HepG2 (cell line): ENCODE results near the gene VDR. TPM values are rescaled to one million over a fixed set of nuclear protein-coding genes. Genes with fewer than 3 reads are reported as not detected.

Experiments used
- AGO2 ChIP-seq: fragments of 200-400 bp; formaldehyde crosslinking; optimal IDR thresholded peaks from 2 replicates; pipeline ENCODE3; 2017; ENCODE audit warnings: mild to moderate bottlenecking, low read depth, low read length, moderate library complexity
- HDAC2 ChIP-seq: sonication (generic); formaldehyde crosslinking; IDR thresholded peaks from 2 replicates; pipeline ENCODE4 v1.4.0; 2020; ENCODE audit warnings: missing genetic modification reagents
- MED1 ChIP-seq: sonication (generic); formaldehyde crosslinking; IDR thresholded peaks from 2 replicates; pipeline ENCODE4 v1.4.0; 2020; ENCODE audit warnings: missing genetic modification reagents
- NPAS2 ChIP-seq: sonication (generic); formaldehyde crosslinking; IDR thresholded peaks from 2 replicates; pipeline ENCODE4 v1.8.0; 2022; ENCODE audit warnings: mild to moderate bottlenecking, missing genetic modification reagents, borderline replicate concordance
- RBM39 ChIP-seq: fragments of 200-400 bp; formaldehyde crosslinking; IDR thresholded peaks from one replicate; pipeline ENCODE4 v1.6.1; 2018; ENCODE audit warnings: antibody characterized with exemption, mild to moderate bottlenecking, low read depth, low read length; ENCODE audit not compliant: poor library complexity, severe bottlenecking
- RXRA ChIP-seq: sonication (generic); formaldehyde crosslinking; IDR thresholded peaks from 2 replicates; pipeline ENCODE4 v1.5.1; 2020; ENCODE audit warnings: missing genetic modification reagents
- SYNCRIP ChIP-seq: fragments of 200-400 bp; formaldehyde crosslinking; IDR thresholded peaks from 2 replicates; pipeline ENCODE4 v1.6.1; 2018; ENCODE audit warnings: mild to moderate bottlenecking, low read depth, low read length; ENCODE audit not compliant: insufficient read depth
- TRIM24 ChIP-seq: sonication (generic); formaldehyde crosslinking; IDR thresholded peaks from 2 replicates; pipeline ENCODE4 v1.8.0; 2022; ENCODE audit warnings: mild to moderate bottlenecking, missing genetic modification reagents
- ZBTB49 ChIP-seq: sonication (generic); formaldehyde crosslinking; IDR thresholded peaks from 2 replicates; pipeline ENCODE4 v1.4.0; 2020; ENCODE audit warnings: missing genetic modification reagents, borderline replicate concordance
- ZIK1 ChIP-seq: sonication (generic); formaldehyde crosslinking; IDR thresholded peaks from 2 replicates; pipeline ENCODE4 v1.5.0; 2020; ENCODE audit warnings: mild to moderate bottlenecking, low read depth, missing genetic modification reagents, borderline replicate concordance
- ZNF207 ChIP-seq: fragments of 450-650 bp; IDR thresholded peaks from 2 replicates; pipeline ENCODE4 v1.6.1; 2016; ENCODE audit warnings: antibody characterized with exemption, borderline replicate concordance
- ZNF296 ChIP-seq: sonication (generic); formaldehyde crosslinking; conservative IDR thresholded peaks from 2 replicates; pipeline ENCODE4 v1.5.0; 2020; ENCODE audit warnings: mild to moderate bottlenecking, missing genetic modification reagents
- ZNF337 ChIP-seq: sonication (generic); formaldehyde crosslinking; IDR thresholded peaks from 2 replicates; pipeline ENCODE4 v1.5.1; 2020; ENCODE audit warnings: missing genetic modification reagents, low read depth, mild to moderate bottlenecking, borderline replicate concordance
- ZNF563 ChIP-seq: sonication (generic); formaldehyde crosslinking; IDR thresholded peaks from 2 replicates; pipeline ENCODE4 v1.8.0; 2022; ENCODE audit warnings: mild to moderate bottlenecking, moderate library complexity, missing genetic modification reagents
- ZNF768 ChIP-seq: sonication (generic); formaldehyde crosslinking; IDR thresholded peaks from 2 replicates; pipeline ENCODE4 v1.4.0; 2020; ENCODE audit warnings: missing genetic modification reagents
- ZNF775 ChIP-seq: sonication (generic); formaldehyde crosslinking; IDR thresholded peaks from 2 replicates; pipeline ENCODE4 v1.4.0; 2020; ENCODE audit warnings: missing genetic modification reagents, mild to moderate bottlenecking, moderate library complexity, borderline replicate concordance
- polyA plus RNA-seq, 8 experiments: library from polyadenylated mRNA; depleted of rRNA in 3 of 8; stranded (reverse) in 7 of 8; unstranded in 1 of 8; fragments of >200 nt; fragmentation: Illumina TruSeq in 4 of 8; extraction: Trizol in 4 of 8; gene quantifications; 2 replicates each; pipeline versions ENCODE4 v1.2.1 to v1.2.3, GENCODE V29; 2011 to 2016; ENCODE audit warnings: low read depth in 4 of 8, missing spikeins in 1 of 8, mixed read lengths in 1 of 8; ENCODE audit not compliant: insufficient read depth in 1 of 8
- total RNA-seq, 5 experiments: library from RNA; depleted of rRNA; stranded (reverse); fragments of >200 nt; fragmentation: Illumina TruSeq; extraction: Trizol; gene quantifications; 2 replicates each; pipeline ENCODE4 v1.2.3, GENCODE V29; 2016; ENCODE audit warnings: low read depth in 1 of 5
- TF ChIP-seq, protein P1 (sequence below): fragments of 450-650 bp; IDR thresholded peaks from 2 replicates; pipeline ENCODE4 v1.6.1; 2017; ENCODE audit warnings: mild to moderate bottlenecking
- TF ChIP-seq, protein P2 (sequence below): sonication (generic); formaldehyde crosslinking; IDR thresholded peaks from 2 replicates; pipeline ENCODE4 v1.4.0; 2020; ENCODE audit warnings: mild to moderate bottlenecking, missing genetic modification reagents, borderline replicate concordance

Gene VDR
- total and polyA plus RNA-seq, 2 of the 13 experiments (the other 11 are each of a cell fraction or from before 2014, with no cell fraction given), result 0.08 to 0.33 TPM

DNA sequence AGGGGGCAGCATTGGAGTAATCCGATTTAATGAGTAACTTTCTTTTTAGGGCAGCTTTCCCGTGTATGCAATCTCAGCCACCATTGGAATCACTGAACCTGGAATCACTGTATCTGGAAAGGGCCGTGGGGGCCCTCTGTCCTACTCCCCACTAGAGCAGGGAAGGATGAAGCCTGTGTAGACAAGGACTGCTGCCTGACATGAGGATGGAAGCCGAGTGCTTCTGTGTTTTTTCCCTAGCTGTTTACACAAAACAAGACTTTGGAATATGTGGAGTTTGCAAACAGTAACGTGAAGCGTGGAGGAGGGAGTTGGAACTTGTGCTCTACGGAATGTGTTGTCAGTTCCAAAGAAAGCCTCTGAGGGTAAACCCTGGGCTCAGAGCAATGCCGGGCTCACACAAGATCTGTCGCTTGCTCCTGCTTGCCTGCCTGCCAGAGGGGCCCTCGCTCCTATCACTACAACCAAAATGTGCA, 52.7 kb downstream of the VDR start (continued):
- TF ChIP-seq ZNF775 (CRISPR knock-in tag) (no peak), ZNF768 (CRISPR knock-in tag) (no peak), MED1 (CRISPR knock-in tag) (peak; percentile 73), RBM39 (no peak), AGO2 (no peak), TRIM24 (CRISPR knock-in tag) (no peak), SYNCRIP (no peak), ZNF296 (no peak), HDAC2 (CRISPR knock-in tag) (peak; percentile 48; the same call in 1 of the 2 replicates), ZNF563 (CRISPR knock-in tag) (no peak), NPAS2 (CRISPR knock-in tag) (no peak), ZBTB49 (CRISPR knock-in tag) (no peak), ZNF337 (CRISPR knock-in tag) (no peak), ZNF207 (no peak), RXRA (CRISPR knock-in tag) (no peak), ZIK1 (0 out of 2 replicates have a peak, but pooled peaks have one; percentile 34)
- TF ChIP-seq, protein P1, sequence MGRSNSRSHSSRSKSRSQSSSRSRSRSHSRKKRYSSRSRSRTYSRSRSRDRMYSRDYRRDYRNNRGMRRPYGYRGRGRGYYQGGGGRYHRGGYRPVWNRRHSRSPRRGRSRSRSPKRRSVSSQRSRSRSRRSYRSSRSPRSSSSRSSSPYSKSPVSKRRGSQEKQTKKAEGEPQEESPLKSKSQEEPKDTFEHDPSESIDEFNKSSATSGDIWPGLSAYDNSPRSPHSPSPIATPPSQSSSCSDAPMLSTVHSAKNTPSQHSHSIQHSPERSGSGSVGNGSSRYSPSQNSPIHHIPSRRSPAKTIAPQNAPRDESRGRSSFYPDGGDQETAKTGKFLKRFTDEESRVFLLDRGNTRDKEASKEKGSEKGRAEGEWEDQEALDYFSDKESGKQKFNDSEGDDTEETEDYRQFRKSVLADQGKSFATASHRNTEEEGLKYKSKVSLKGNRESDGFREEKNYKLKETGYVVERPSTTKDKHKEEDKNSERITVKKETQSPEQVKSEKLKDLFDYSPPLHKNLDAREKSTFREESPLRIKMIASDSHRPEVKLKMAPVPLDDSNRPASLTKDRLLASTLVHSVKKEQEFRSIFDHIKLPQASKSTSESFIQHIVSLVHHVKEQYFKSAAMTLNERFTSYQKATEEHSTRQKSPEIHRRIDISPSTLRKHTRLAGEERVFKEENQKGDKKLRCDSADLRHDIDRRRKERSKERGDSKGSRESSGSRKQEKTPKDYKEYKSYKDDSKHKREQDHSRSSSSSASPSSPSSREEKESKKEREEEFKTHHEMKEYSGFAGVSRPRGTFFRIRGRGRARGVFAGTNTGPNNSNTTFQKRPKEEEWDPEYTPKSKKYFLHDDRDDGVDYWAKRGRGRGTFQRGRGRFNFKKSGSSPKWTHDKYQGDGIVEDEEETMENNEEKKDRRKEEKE, result no peak
- TF ChIP-seq, protein P2, sequence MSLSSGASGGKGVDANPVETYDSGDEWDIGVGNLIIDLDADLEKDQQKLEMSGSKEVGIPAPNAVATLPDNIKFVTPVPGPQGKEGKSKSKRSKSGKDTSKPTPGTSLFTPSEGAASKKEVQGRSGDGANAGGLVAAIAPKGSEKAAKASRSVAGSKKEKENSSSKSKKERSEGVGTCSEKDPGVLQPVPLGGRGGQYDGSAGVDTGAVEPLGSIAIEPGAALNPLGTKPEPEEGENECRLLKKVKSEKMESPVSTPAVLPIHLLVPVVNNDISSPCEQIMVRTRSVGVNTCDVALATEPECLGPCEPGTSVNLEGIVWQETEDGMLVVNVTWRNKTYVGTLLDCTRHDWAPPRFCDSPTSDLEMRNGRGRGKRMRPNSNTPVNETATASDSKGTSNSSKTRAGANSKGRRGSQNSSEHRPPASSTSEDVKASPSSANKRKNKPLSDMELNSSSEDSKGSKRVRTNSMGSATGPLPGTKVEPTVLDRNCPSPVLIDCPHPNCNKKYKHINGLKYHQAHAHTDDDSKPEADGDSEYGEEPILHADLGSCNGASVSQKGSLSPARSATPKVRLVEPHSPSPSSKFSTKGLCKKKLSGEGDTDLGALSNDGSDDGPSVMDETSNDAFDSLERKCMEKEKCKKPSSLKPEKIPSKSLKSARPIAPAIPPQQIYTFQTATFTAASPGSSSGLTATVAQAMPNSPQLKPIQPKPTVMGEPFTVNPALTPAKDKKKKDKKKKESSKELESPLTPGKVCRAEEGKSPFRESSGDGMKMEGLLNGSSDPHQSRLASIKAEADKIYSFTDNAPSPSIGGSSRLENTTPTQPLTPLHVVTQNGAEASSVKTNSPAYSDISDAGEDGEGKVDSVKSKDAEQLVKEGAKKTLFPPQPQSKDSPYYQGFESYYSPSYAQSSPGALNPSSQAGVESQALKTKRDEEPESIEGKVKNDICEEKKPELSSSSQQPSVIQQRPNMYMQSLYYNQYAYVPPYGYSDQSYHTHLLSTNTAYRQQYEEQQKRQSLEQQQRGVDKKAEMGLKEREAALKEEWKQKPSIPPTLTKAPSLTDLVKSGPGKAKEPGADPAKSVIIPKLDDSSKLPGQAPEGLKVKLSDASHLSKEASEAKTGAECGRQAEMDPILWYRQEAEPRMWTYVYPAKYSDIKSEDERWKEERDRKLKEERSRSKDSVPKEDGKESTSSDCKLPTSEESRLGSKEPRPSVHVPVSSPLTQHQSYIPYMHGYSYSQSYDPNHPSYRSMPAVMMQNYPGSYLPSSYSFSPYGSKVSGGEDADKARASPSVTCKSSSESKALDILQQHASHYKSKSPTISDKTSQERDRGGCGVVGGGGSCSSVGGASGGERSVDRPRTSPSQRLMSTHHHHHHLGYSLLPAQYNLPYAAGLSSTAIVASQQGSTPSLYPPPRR (CRISPR knock-in tag), result no peak
